ENCODE data around the gene TAF13.
"Not testable (repeated sequence)": the region's sequence is repeated elsewhere in the genome, so short reads cannot be mapped to it uniquely, and the experiment has no call there.

TAF13 gene

GRCh38 chr1:109091078-109091838 is 15.5 kb upstream of the TAF13 start:
- DNase-seq = peak; percentile 48

GRCh38 chr1:109090196-109091077 is 14.6 kb upstream of the TAF13 start, which contains the start of gene TMEM167B:
TSS of gene TMEM167B (plus strand) at chr1:109090764. CDS start at chr1:109090873, 109 bp downstream.
- DNase-seq = peak; percentile 90

- DNase-seq = peak; percentile 86
These were observed 13.6 kb upstream of the TAF13 start for GRCh38 chr1:109089242-109090015.

- DNase-seq = no peak
These were observed 9.0 kb upstream of the TAF13 start for GRCh38 chr1:109084563-109085517.

- no peak for DNase-seq
These were observed 8.1 kb upstream of the TAF13 start for GRCh38 chr1:109083923-109084322.

- DNase-seq = no peak
These were observed 7.7 kb upstream of the TAF13 start for GRCh38 chr1:109083501-109083900.

- no peak for DNase-seq
These were observed 4.8 kb upstream of the TAF13 start for GRCh38 chr1:109080441-109081082.

- DNase-seq = no peak
These were observed 3.4 kb upstream of the TAF13 start for GRCh38 chr1:109079240-109079622.

GRCh38 chr1:109078317-109078716 is 2.5 kb upstream of the TAF13 start:
- DNase-seq = no peak

GRCh38 chr1:109069294-109069693 is 6.5 kb downstream of the TAF13 start:
- DNase-seq = no peak

- no peak for DNase-seq
These were observed 7.9 kb downstream of the TAF13 start for GRCh38 chr1:109067883-109068282.

- no peak for DNase-seq
These were observed 10.7 kb downstream of the TAF13 start for GRCh38 chr1:109065137-109065536.

- no peak for DNase-seq
These were observed 14.6 kb downstream of the TAF13 start for GRCh38 chr1:109061183-109061582.

- DNase-seq = no peak
These were observed 15.1 kb downstream of the TAF13 start for GRCh38 chr1:109060707-109061106.

GRCh38 chr1:109059026-109059425 is 16.8 kb downstream of the TAF13 start:
- DNase-seq = no peak

GRCh38 chr1:109056064-109056463 is 19.7 kb downstream of the TAF13 start:
- no peak for DNase-seq

- not testable (repeated sequence) for DNase-seq
These were observed 23.7 kb downstream of the TAF13 start for GRCh38 chr1:109052145-109052544.

GRCh38 chr1:109050228-109050995 is 25.4 kb downstream of the TAF13 start:
- no peak for DNase-seq

- no peak for DNase-seq
These were observed 27.5 kb downstream of the TAF13 start for GRCh38 chr1:109048335-109048734.

GRCh38 chr1:109047339-109047738 is 28.5 kb downstream of the TAF13 start:
- no peak for DNase-seq

- no peak for DNase-seq
These were observed 29.1 kb downstream of the TAF13 start for GRCh38 chr1:109046671-109047070.

All from NCI-H69 (cell line).